Mesendoderm (in vitro differentiated cells): ENCODE measurements around the gene GREM2.

Source experiments
- DNase-seq: peaks from one replicate; pipeline ENCODE4 v3.0.0; 2013
- H2AK5ac ChIP-seq: 2 replicates; pipeline ENCODE4 v1.6.1; 2013; ENCODE audit warnings: low read length, inconsistent platforms
- H2BK120ac ChIP-seq: 2 replicates; pipeline ENCODE4 v1.6.1; 2013; ENCODE audit warnings: low read depth, mild to moderate bottlenecking, low read length, moderate library complexity, mixed read lengths
- H2BK15ac ChIP-seq: replicated peaks from 2 replicates; pipeline ENCODE4 v1.6.1; 2013; ENCODE audit warnings: low read depth, mild to moderate bottlenecking, moderate library complexity
- H2BK5ac ChIP-seq: 2 replicates; pipeline ENCODE4 v1.6.1; 2013; ENCODE audit warnings: low read length, inconsistent platforms
- H3K18ac ChIP-seq: 2 replicates; pipeline ENCODE4 v1.6.1; 2013; ENCODE audit warnings: mild to moderate bottlenecking, low read length, mixed read lengths
- H3K23ac ChIP-seq: one replicate; pipeline ENCODE4 v1.6.1; 2013; ENCODE audit warnings: low read length
- H3K27ac ChIP-seq: 2 replicates; pipeline ENCODE4 v1.5.1; 2013; ENCODE audit warnings: low read depth, mild to moderate bottlenecking, inconsistent platforms, low read length, moderate library complexity
- H3K27me3 ChIP-seq: 2 replicates; pipeline ENCODE4 v1.6.1; 2013; ENCODE audit warnings: low read length, control low read depth, mild to moderate bottlenecking, inconsistent platforms; ENCODE audit not compliant: insufficient read depth, poor library complexity
- H3K36me3 ChIP-seq: 2 replicates; pipeline ENCODE4 v1.6.1; 2013; ENCODE audit warnings: low read length, inconsistent platforms; ENCODE audit not compliant: control insufficient read depth, insufficient read depth
- H3K4ac ChIP-seq: one replicate; pipeline ENCODE4 v1.6.1; 2013; ENCODE audit warnings: low read depth, mild to moderate bottlenecking, low read length, moderate library complexity
- H3K4me1 ChIP-seq: 2 replicates; pipeline ENCODE4 v1.6.1; 2013; ENCODE audit warnings: low read depth, low read length, inconsistent platforms; ENCODE audit not compliant: control insufficient read depth
- H3K4me2 ChIP-seq: 2 replicates; pipeline ENCODE4 v1.6.1; 2013; ENCODE audit warnings: low read length
- H3K4me3 ChIP-seq: 2 replicates; pipeline ENCODE4 v1.5.1; 2013; ENCODE audit warnings: mild to moderate bottlenecking, low read length
- H3K56ac ChIP-seq: one replicate; pipeline ENCODE4 v1.6.1; 2013; ENCODE audit warnings: low read length
- H3K79me1 ChIP-seq: 2 replicates; pipeline ENCODE4 v1.6.1; 2013; ENCODE audit warnings: low read length, inconsistent platforms
- H3K79me2 ChIP-seq: 2 replicates; pipeline ENCODE4 v1.6.1; 2013; ENCODE audit warnings: mild to moderate bottlenecking, low read length; ENCODE audit not compliant: control insufficient read depth, insufficient read depth
- H3K9ac ChIP-seq: 2 replicates; pipeline ENCODE4 v1.6.1; 2013; ENCODE audit warnings: low read length, inconsistent platforms
- H4K5ac ChIP-seq: one replicate; pipeline ENCODE4 v1.6.1; 2013; ENCODE audit warnings: low read length
- H4K8ac ChIP-seq: one replicate; pipeline ENCODE4 v1.6.1; 2013; ENCODE audit warnings: low read depth, mild to moderate bottlenecking, control low read depth, low read length, moderate library complexity
- WGBS: extraction: QIAGEN DNeasy Blood & Tissue Kit; methylation state at CpG from one replicate; pipeline ENCODE4 v1.1.7; 2013; ENCODE audit warnings: low lambda C conversion rate, missing lambda C conversion rate; ENCODE audit not compliant: insufficient coverage; ENCODE audit errors: extremely low coverage; 5-methylcytosine and 5-hydroxymethylcytosine counted together

GREM2 gene

GRCh38 chr1:240613356-240614142 is 1.6 kb upstream of the GREM2 start:
- Histone ChIP-seq H3K36me3 (no peaks in the 10 kb centered on the region), H3K18ac (no peak overlapping the region), H3K27ac (no peak overlapping the region), H3K4me1 (peaks cover under 1% of the 10 kb centered on the region), H4K8ac (no peak overlapping the region), H3K4me2 (no peak overlapping the region), H2AK5ac (no peak overlapping the region), H3K27me3 (no peaks in the 10 kb centered on the region), H2BK5ac (no peak overlapping the region), H3K23ac (no peak overlapping the region), H3K9ac (no peak overlapping the region), H3K79me2 (no peaks in the 10 kb centered on the region), H2BK120ac (no peak overlapping the region), H4K5ac (no peak overlapping the region), H3K4ac (no peak overlapping the region), H3K56ac (no peak overlapping the region), H3K79me1 (no peaks in the 10 kb centered on the region), H2BK15ac (peak overlapping the region; percentile 85), H3K4me3 (no peak overlapping the region)
- no peak for DNase-seq
- no CpG with 5 or more reads among the region's 5 CpGs for WGBS

DNA sequence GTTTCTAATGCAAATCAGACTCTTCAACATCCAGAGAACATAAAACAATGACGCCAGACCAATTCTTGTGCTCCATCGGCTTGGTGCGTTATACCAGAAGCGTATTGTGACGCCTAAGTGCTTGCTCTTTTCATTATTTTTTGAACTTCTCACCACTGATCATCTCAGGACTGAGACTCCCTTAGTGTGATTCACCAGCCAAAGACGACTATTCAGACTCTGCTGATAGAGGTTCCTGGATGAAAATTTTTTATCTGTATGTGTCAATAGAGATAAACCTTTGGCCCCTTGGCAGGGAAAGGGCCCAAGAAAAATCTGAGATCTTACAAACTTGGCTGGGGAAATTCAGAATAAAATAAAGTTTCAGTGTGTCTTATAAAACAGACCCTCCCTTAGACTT is 856 bp upstream of the GREM2 start:
- Histone ChIP-seq H3K27me3 (no peaks in the 10 kb centered on the region), H3K36me3 (no peaks in the 10 kb centered on the region), H2BK5ac (no peak overlapping the region), H3K27ac (no peak overlapping the region), H3K18ac (no peak overlapping the region), H3K79me2 (no peaks in the 10 kb centered on the region), H3K56ac (no peak overlapping the region), H3K4ac (no peak overlapping the region), H3K9ac (no peak overlapping the region), H3K4me3 (no peak overlapping the region), H3K4me1 (peaks cover 3% of the 10 kb centered on the region), H3K79me1 (no peaks in the 10 kb centered on the region), H3K23ac (no peak overlapping the region), H3K4me2 (no peak overlapping the region), H4K8ac (no peak overlapping the region), H4K5ac (no peak overlapping the region), H2AK5ac (no peak overlapping the region), H2BK15ac (no peak overlapping the region), H2BK120ac (no peak overlapping the region)
- WGBS, result no CpG with 5 or more reads among the region's 6 CpGs
- no peak for DNase-seq

DNA sequence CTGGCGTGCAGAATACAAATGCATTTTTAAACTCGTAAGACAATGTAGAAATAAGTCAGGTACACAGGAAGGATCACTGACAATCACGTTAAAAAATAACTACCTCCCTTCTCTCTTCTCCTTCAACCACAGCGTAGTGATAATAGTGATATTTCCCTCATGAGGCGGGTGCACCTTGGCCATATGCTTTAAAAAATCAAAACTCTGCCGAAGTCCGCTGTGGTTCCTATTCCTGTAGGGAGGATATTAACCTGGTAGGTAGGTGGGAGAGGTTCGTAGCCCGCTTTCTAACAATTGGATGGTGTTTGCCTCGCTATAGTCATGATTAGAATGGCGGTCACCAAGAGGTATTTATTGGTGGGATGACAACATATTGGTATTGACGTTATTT is 732 bp downstream of the GREM2 start:
- Histone ChIP-seq H3K4me3 (peak overlapping the region; percentile 72), H3K79me1 (no peaks in the 10 kb centered on the region), H2AK5ac (no peak overlapping the region), H2BK120ac (no peak overlapping the region), H2BK5ac (no peak overlapping the region), H3K27ac (no peak overlapping the region), H3K79me2 (no peaks in the 10 kb centered on the region), H3K4me2 (peak overlapping the region; percentile 87), H3K56ac (peak overlapping the region; percentile 84), H3K4me1 (peaks cover 3% of the 10 kb centered on the region), H4K5ac (no peak overlapping the region), H2BK15ac (no peak overlapping the region), H3K36me3 (no peaks in the 10 kb centered on the region), H3K18ac (no peak overlapping the region), H4K8ac (no peak overlapping the region), H3K23ac (no peak overlapping the region), H3K4ac (no peak overlapping the region), H3K27me3 (no peaks in the 10 kb centered on the region), H3K9ac (peak overlapping the region; percentile 77)
- no CpG with 5 or more reads among the region's 12 CpGs for WGBS
- DNase-seq, result no peak

GRCh38 chr1:240610636-240611035 is 1.3 kb downstream of the GREM2 start:
- DNase-seq, result peak; percentile 14
- no peak overlapping the region for H4K8ac ChIP-seq
- H3K23ac ChIP-seq, result no peak overlapping the region
- H2BK15ac ChIP-seq, result no peak overlapping the region
- no peaks in the 10 kb centered on the region for H3K36me3 ChIP-seq
- H2BK5ac ChIP-seq, result no peak overlapping the region
- no peak overlapping the region for H3K27ac ChIP-seq
- no CpG with 5 or more reads among the region's 6 CpGs for WGBS
- H3K4me3 ChIP-seq, result no peak overlapping the region
- no peak overlapping the region for H2AK5ac ChIP-seq
- H2BK120ac ChIP-seq, result no peak overlapping the region
- no peak overlapping the region for H4K5ac ChIP-seq
- no peak overlapping the region for H3K4ac ChIP-seq
- H3K18ac ChIP-seq, result no peak overlapping the region
- no peaks in the 10 kb centered on the region for H3K27me3 ChIP-seq
- H3K4me1 ChIP-seq, result peaks cover 3% of the 10 kb centered on the region
- H3K4me2 ChIP-seq, result no peak overlapping the region
- H3K9ac ChIP-seq, result peak overlapping the region; percentile 15
- H3K79me2 ChIP-seq, result no peaks in the 10 kb centered on the region
- no peaks in the 10 kb centered on the region for H3K79me1 ChIP-seq
- peak overlapping the region; percentile 51 for H3K56ac ChIP-seq

GRCh38 chr1:240609527-240610060 is 2.4 kb downstream of the GREM2 start:
- no CpG with 5 or more reads among the region's 6 CpGs for WGBS
- Histone ChIP-seq H3K79me2 (no peaks in the 10 kb centered on the region), H2BK15ac (no peak overlapping the region), H2AK5ac (no peak overlapping the region), H3K4me2 (no peak overlapping the region), H3K4me3 (no peak overlapping the region), H3K18ac (no peak overlapping the region), H3K79me1 (no peaks in the 10 kb centered on the region), H3K36me3 (no peaks in the 10 kb centered on the region), H3K27ac (peak overlapping the region; percentile 25), H4K5ac (no peak overlapping the region), H3K27me3 (no peaks in the 10 kb centered on the region), H3K4ac (no peak overlapping the region), H4K8ac (no peak overlapping the region), H3K4me1 (peaks cover 3% of the 10 kb centered on the region), H3K9ac (peak overlapping the region; percentile 3), H2BK120ac (no peak overlapping the region), H3K23ac (no peak overlapping the region), H3K56ac (peak overlapping the region; percentile 53), H2BK5ac (no peak overlapping the region)
- no peak for DNase-seq
